Ecto neural progenitor cell (in vitro differentiated cells): ENCODE data around the gene DLX2.

Experiments used
- DNase-seq: peaks from one replicate; pipeline ENCODE4 v3.0.0-alpha.2; 2018; ENCODE audit warnings: low spot score

The DLX2 gene

GRCh38 chr2:172107690-172108586 lies 5.2 kb upstream of the DLX2 start:
- DNase-seq, result no peak

GRCh38 chr2:172106108-172106961 lies 3.6 kb upstream of the DLX2 start:
- peak; percentile 83 for DNase-seq

GRCh38 chr2:172105471-172106107 lies 2.9 kb upstream of the DLX2 start:
- DNase-seq, result no peak

- DNase-seq, result peak; percentile 93
These were observed 972 bp upstream of the DLX2 start for GRCh38 chr2:172103471-172104272.

GRCh38 chr2:172101821-172102390 lies 794 bp downstream of the DLX2 start:
- DNase-seq, result peak; percentile 62

GRCh38 chr2:172100935-172101820 lies 1.5 kb downstream of the DLX2 start:
- no peak for DNase-seq

- peak; percentile 67 for DNase-seq
These were observed 2.4 kb downstream of the DLX2 start for GRCh38 chr2:172100080-172100934.

GRCh38 chr2:172099472-172100079 lies 3.1 kb downstream of the DLX2 start:
- DNase-seq, result no peak

- peak; percentile 79 for DNase-seq
These were observed 3.8 kb downstream of the DLX2 start for GRCh38 chr2:172098650-172099471.

GRCh38 chr2:172098287-172098649 lies 4.4 kb downstream of the DLX2 start:
- no peak for DNase-seq

- no peak for DNase-seq
These were observed 5.1 kb downstream of the DLX2 start for GRCh38 chr2:172097557-172098131.

- DNase-seq, result peak; percentile 71
These were observed 5.8 kb downstream of the DLX2 start for GRCh38 chr2:172096626-172097547.

GRCh38 chr2:172095905-172096625 lies 6.6 kb downstream of the DLX2 start:
- DNase-seq, result peak; percentile 64

GRCh38 chr2:172095146-172095904 lies 7.4 kb downstream of the DLX2 start:
- DNase-seq, result peak; percentile 78
